Neural progenitor cell (in vitro differentiated cells): ENCODE data around the gene LIMS2.

Experiments used
- EZH2 ChIP-seq: fragments of 200-600 bp; sonication (generic); IDR thresholded peaks from 2 replicates; pipeline ENCODE4 v1.6.1; 2017; ENCODE audit warnings: antibody characterized with exemption, mild to moderate bottlenecking, moderate library complexity
- TF ChIP-seq, protein P1 (sequence below): fragments of 200-600 bp; sonication (generic); IDR thresholded peaks from 2 replicates; pipeline ENCODE4 v1.5.1; 2017; ENCODE audit warnings: antibody characterized with exemption, mild to moderate bottlenecking

GRCh38 chr2:127700527-127701192 is 25.3 kb upstream of the LIMS2 start:
- TF ChIP-seq, protein P1, sequence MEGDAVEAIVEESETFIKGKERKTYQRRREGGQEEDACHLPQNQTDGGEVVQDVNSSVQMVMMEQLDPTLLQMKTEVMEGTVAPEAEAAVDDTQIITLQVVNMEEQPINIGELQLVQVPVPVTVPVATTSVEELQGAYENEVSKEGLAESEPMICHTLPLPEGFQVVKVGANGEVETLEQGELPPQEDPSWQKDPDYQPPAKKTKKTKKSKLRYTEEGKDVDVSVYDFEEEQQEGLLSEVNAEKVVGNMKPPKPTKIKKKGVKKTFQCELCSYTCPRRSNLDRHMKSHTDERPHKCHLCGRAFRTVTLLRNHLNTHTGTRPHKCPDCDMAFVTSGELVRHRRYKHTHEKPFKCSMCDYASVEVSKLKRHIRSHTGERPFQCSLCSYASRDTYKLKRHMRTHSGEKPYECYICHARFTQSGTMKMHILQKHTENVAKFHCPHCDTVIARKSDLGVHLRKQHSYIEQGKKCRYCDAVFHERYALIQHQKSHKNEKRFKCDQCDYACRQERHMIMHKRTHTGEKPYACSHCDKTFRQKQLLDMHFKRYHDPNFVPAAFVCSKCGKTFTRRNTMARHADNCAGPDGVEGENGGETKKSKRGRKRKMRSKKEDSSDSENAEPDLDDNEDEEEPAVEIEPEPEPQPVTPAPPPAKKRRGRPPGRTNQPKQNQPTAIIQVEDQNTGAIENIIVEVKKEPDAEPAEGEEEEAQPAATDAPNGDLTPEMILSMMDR, result no peak
- peak; percentile 34 for TF ChIP-seq EZH2
